Measurements from ENCODE around the gene PHLDB2. TPM values are rescaled to one million over a fixed set of nuclear protein-coding genes. Genes with fewer than 3 reads are reported as not detected.

The PHLDB2 gene
- total RNA-seq, 1 experiment from 2014 or later = 57.3 TPM

GRCh38 chr3:111882194-111882593 lies 23.1 kb downstream of the PHLDB2 start:
- no peak for DNase-seq (ENCODE audit: low read depth)

- DNase-seq (ENCODE audit: low read depth) = no peak
Observed at GRCh38 chr3:111882799-111883198, 23.7 kb downstream of the PHLDB2 start.

DNA sequence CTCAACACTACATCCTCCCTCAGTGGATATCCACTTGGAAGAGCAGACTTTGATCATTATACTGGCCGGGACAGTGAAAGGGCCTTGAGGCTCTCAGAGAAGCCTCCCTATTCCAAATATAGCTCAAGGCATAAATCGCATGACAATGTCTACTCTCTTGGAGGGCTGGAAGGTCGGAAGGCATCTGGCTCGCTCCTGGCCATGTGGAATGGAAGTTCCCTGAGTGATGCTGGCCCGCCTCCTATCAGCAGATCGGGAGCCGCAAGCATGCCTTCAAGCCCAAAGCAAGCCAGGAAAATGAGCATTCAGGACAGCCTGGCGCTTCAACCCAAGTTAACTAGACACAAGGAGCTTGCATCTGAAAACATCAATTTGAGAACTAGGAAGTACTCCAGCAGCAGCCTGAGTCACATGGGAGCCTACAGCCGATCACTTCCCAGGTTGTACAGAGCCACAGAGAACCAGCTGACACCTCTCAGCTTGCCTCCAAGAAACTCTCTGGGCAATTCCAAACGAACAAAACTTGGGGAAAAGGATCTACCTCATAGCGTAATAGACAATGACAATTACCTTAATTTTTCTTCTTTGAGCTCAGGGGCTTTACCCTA lies 25.4 kb downstream of the PHLDB2 start:
- no peak for DNase-seq (ENCODE audit: low read depth)

GRCh38 chr3:111885578-111885977 lies 26.5 kb downstream of the PHLDB2 start:
- no peak for DNase-seq (ENCODE audit: low read depth)

GRCh38 chr3:111890051-111890580 lies 31.1 kb downstream of the PHLDB2 start:
- no peak for DNase-seq (ENCODE audit: low read depth)

GRCh38 chr3:111892070-111892469 lies 33.0 kb downstream of the PHLDB2 start:
- DNase-seq (ENCODE audit: low read depth) = no peak

DNA sequence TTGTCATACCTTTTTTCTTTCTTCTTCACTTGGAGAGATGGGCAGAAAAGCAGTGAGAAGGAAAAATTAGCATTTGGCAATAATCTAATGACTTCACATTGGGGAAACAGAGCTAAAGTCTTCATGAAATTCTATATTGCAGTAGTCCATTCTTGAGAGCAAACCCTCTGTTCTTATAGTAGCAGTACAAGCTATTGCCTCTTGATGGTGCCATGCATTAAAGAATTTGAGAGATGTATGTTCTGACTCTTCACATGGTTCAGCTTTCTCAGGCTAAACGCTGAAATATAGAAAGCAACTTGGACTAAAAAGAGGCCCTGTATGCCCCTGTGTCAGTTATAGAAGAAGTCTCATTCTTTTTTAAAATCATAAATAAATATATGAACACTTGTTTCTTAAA lies 36.0 kb downstream of the PHLDB2 start:
- peak; percentile 71 for DNase-seq (ENCODE audit: low read depth)

DNA sequence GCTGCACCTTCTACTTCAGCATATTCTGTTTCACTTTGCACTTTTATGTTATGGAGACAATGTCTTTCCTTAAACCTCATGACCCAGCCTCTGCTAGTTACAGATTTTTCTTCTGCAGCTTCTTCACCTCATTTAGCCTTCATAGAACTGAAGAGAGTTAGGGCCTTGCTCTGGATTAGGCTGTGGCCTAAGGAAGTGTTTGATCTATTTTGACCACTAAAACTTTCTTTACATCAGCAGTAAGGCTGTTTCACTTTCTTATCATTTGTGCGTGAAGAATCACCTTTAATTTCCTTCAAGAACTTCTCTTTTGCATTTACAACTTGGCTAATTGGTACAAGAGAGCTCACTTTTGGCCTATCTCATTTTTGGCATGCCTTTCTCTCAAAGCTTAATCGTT lies 40.9 kb downstream of the PHLDB2 start:
- DNase-seq (ENCODE audit: low read depth) = no peak

- no peak for DNase-seq (ENCODE audit: low read depth)
Observed at GRCh38 chr3:111901637-111902036, 42.6 kb downstream of the PHLDB2 start.

DNA sequence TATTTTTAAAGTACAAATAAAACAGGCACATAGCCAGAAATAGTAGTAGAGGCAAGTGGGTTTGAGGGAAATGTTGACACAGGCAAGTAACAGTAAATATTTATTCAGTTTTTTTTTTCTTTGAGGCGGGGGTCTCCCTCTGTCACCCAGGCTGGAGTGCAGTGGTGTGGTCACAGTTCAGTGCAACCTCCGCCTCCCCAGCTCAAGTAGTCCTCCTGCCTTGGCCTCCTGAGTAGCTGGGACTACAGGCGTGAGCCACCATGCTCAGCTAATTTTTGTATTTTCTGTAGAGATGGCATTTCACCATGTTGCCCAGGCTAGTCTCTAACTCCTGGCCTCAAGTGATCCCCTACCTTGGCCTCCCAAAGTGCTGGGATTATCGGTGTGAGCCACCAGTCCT lies 43.5 kb downstream of the PHLDB2 start:
- DNase-seq (ENCODE audit: low read depth) = no peak

GRCh38 chr3:111903067-111903511 lies 44.0 kb downstream of the PHLDB2 start:
- peak; percentile 98 for DNase-seq (ENCODE audit: low read depth)

- DNase-seq (ENCODE audit: low read depth) = peak; percentile 93
Observed at GRCh38 chr3:111904376-111905241, 45.5 kb downstream of the PHLDB2 start.

- DNase-seq (ENCODE audit: low read depth) = no peak
Observed at GRCh38 chr3:111906656-111907055, 47.6 kb downstream of the PHLDB2 start.

DNA sequence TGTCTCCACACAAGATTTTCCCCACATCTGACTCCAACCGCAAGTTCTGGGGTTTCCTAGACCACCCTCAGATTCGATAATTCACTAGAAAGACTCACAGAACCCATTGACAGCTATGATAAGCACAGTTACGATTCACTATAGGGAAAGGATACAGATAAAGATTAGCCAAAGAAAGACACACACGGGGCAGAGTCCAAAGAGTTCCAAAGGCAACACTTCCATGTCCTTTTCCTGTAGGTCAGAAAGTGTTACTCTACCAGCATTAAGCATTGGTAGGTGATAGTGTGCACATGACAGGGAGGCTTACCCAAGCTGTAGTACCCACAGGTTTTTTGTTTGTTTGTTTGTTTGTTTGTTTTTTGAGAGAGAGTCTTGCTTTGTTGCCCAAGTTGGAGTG lies 48.1 kb downstream of the PHLDB2 start:
- no peak for DNase-seq (ENCODE audit: low read depth)

DNA sequence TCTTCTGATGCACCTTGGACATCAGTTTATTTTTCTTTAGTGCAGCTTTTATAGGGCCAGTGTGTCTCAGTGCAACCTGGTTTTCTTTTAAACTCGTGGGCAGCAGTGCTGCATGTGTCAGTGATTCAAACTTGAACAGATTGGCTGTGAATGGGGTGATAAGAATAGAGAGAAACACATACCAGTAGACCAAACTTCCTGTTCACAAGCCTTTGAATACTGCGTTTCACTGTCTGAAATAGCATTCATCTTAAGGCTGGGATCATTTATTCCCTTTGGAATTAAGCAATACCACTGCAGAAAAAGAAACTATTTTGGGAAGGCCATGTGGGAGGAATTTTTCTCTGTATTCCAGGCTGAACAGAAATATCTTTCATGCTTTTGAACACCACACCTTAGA lies 51.7 kb downstream of the PHLDB2 start:
- DNase-seq (ENCODE audit: low read depth) = peak; percentile 88

- DNase-seq (ENCODE audit: low read depth) = no peak
Observed at GRCh38 chr3:111911446-111911845, 52.4 kb downstream of the PHLDB2 start.

DNA sequence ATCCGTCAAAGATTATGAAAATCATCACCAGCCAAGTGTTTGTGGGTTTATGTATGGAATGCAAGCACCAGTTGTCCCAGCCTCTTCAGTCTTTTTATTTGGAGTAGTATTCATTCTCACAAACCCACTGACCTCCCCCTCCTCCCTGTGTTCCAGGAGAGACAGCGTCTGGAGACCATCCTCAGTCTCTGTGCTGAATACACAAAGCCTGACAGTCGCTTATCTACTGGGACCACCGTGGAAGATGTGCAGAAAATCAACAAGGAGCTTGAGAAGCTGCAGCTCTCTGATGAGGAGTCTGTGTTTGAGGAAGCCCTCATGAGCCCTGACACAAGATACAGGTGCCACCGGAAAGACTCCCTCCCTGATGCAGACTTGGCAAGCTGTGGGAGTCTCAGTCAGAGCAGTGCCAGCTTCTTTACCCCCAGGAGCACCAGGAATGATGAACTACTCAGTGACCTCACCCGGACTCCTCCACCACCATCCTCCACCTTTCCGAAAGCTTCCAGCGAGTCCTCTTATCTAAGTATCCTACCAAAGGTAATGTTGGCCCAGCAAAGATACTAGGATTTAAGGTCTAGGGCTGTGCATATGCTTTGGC lies 54.2 kb downstream of the PHLDB2 start:
- no peak for DNase-seq (ENCODE audit: low read depth)

DNA sequence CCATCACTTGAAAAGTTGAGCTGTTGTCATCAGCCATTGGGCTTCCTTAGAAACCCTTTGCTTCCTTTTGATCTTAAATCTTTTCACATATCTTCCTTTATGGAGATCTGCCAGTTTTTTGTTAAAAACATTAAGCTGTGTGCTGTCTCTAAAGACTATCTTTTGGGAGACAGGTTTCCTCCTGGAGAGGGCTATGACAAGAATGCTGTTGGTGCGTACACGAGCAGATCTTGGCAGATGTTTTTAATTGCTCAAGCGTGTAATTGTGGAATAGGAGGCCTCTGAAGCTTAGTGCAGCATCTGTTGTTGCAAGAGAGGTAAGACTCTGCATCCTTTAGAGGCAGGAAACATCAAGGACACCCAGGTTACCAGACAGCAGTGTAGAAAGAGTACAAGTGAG lies 56.8 kb downstream of the PHLDB2 start:
- no peak for DNase-seq (ENCODE audit: low read depth)

DNA sequence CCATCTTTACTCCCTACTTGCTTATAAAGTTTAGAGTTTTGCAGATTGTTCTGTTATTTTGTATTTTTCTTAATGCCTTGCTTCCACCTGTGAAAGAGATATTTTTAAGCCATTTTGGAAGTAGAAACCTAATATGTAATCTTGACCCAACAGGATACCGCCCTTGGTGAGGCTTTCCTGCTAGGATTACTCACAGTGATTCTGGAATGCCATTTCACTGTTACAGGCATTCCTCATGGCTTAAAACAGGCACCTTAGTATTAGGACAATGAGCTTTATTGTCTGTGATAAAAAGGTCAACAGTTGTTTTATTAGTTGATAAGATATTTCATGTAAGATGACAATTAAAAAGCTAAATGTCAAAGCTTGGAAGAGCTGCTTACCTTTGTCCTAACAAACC lies 58.2 kb downstream of the PHLDB2 start:
- peak; percentile 93 for DNase-seq (ENCODE audit: low read depth)

- DNase-seq (ENCODE audit: low read depth) = no peak
Observed at GRCh38 chr3:111919370-111920065, 60.5 kb downstream of the PHLDB2 start.

DNA sequence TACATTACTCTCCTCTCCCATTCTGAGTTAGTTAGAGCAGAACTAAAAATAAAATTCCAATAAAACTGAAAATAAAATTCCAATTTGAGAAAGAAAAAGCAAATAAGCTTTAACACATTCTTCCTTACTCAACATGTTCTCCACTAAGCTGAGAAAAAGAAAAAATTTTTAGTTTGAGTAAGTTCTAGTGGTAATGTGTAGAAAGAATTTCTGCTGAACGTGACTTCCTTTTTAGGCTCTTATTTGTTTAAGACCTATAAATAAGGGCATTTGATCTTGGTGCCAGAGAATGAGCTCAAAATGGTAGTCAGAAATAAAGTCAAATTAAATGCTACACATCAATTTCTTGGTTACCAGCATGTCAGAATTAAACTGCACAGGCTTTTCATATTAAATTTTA lies 62.1 kb downstream of the PHLDB2 start:
- DNase-seq (ENCODE audit: low read depth) = no peak

Data from HT1080 (cell line).